DMS 273 (cell line): ENCODE data around the gene PTGES2.

ENCODE experiments used
- DNase-seq: peaks from one replicate; lab custom pipeline; 2025; ENCODE audit not compliant: unreplicated experiment; lab: John Stamatoyannopoulos, UW

The PTGES2 gene

GRCh38 chr9:128127568-128127989, at the start of gene PTGES2:
Gene PTGES2 (minus strand): TSS chr9:128127729. CDS start chr9:128127717, 12 bp downstream.
- peak; percentile 95 for DNase-seq

- DNase-seq: no peak
These were observed 48.2 kb upstream of the PTGES2 start for GRCh38 chr9:128175726-128176125.

- no peak for DNase-seq
These were observed 47.6 kb upstream of the PTGES2 start for GRCh38 chr9:128175102-128175563.

GRCh38 chr9:128174062-128174461, 46.5 kb upstream of the PTGES2 start:
- DNase-seq: no peak

- DNase-seq: peak; percentile 91
These were observed 42.4 kb upstream of the PTGES2 start for GRCh38 chr9:128169925-128170324.

- DNase-seq: peak; percentile 80
These were observed 42.0 kb upstream of the PTGES2 start for GRCh38 chr9:128169492-128169891.

GRCh38 chr9:128168731-128169308, 41.3 kb upstream of the PTGES2 start:
- peak; percentile 22 for DNase-seq

- no peak for DNase-seq
These were observed 39.7 kb upstream of the PTGES2 start for GRCh38 chr9:128167209-128167608.

- no peak for DNase-seq
These were observed 38.6 kb upstream of the PTGES2 start for GRCh38 chr9:128166169-128166568.

GRCh38 chr9:128164307-128164885, 36.9 kb upstream of the PTGES2 start:
- DNase-seq: no peak

GRCh38 chr9:128163523-128164306, 36.2 kb upstream of the PTGES2 start:
- no peak for DNase-seq

GRCh38 chr9:128163027-128163515, 35.5 kb upstream of the PTGES2 start:
- DNase-seq: no peak

GRCh38 chr9:128162215-128163026, 34.9 kb upstream of the PTGES2 start:
- peak; percentile 32 for DNase-seq

GRCh38 chr9:128161215-128161902, 33.8 kb upstream of the PTGES2 start:
- peak; percentile 23 for DNase-seq

- peak; percentile 64 for DNase-seq
These were observed 33.1 kb upstream of the PTGES2 start for GRCh38 chr9:128160603-128160987.

GRCh38 chr9:128159784-128160602, 32.5 kb upstream of the PTGES2 start, which contains the start of gene BBLN:
Gene BBLN (plus strand): TSS chr9:128160265. CDS start chr9:128160408, 143 bp downstream.
- peak; percentile 97 for DNase-seq

GRCh38 chr9:128159522-128159783, 31.9 kb upstream of the PTGES2 start:
- DNase-seq: no peak

- DNase-seq: no peak
These were observed 28.4 kb upstream of the PTGES2 start for GRCh38 chr9:128155736-128156500.
